ENCODE data around the gene KREMEN1.

GRCh38 chr22:29133603-29134133, 60.8 kb downstream of the KREMEN1 start:
- TF ChIP-seq CTCF (conservative IDR thresholded peaks at IDR 0.05; ENCODE audit: low read depth, low read length) = no peak
- TF ChIP-seq EZH2phosphoT487 (IDR thresholded peaks at IDR 0.05; ENCODE audit: borderline replicate concordance, low read length) = no peak
- TF ChIP-seq EZH2 (IDR thresholded peaks at IDR 0.05; ENCODE audit: low read length, unreplicated experiment) = no peak

Measured in PC-3 (cell line).